PFSK-1 (cell line): ENCODE results near the gene RNPEPL1.

Experiments used
- FOXP2 ChIP-seq: optimal IDR thresholded peaks from 2 replicates; pipeline ENCODE3; 2011; ENCODE audit warnings: borderline replicate concordance, control low read depth, inconsistent platforms; ENCODE audit not compliant: insufficient read depth; ENCODE audit errors: extremely low read length, extremely low read depth
- POLR2AphosphoS5 ChIP-seq: IDR thresholded peaks from 2 replicates; pipeline ENCODE4 v1.6.1; 2012; ENCODE audit warnings: low read depth, mild to moderate bottlenecking, control low read depth, low read length, moderate library complexity
- SIN3A ChIP-seq: IDR thresholded peaks from 2 replicates; pipeline ENCODE4 v1.6.1; 2012; ENCODE audit warnings: mild to moderate bottlenecking, low read length, moderate library complexity, borderline replicate concordance; ENCODE audit not compliant: insufficient read depth
- TAF1 ChIP-seq: IDR thresholded peaks from 2 replicates; pipeline ENCODE4 v1.6.1; 2012; ENCODE audit warnings: low read length, control low read depth, borderline replicate concordance; ENCODE audit not compliant: insufficient read depth
- TF ChIP-seq, protein P1 (sequence below), 2 experiments: IDR thresholded peaks; 2 replicates each; pipeline versions ENCODE4 v1.6.1 to v1.8.0; 2011 to 2012; ENCODE audit warnings: low read depth in 2 of 2, low read length in 2 of 2, control low read depth in 1 of 2, inconsistent platforms in 1 of 2, mild to moderate bottlenecking in 1 of 2, moderate library complexity in 1 of 2; ENCODE audit not compliant: insufficient read depth in 1 of 2

The RNPEPL1 gene

DNA sequence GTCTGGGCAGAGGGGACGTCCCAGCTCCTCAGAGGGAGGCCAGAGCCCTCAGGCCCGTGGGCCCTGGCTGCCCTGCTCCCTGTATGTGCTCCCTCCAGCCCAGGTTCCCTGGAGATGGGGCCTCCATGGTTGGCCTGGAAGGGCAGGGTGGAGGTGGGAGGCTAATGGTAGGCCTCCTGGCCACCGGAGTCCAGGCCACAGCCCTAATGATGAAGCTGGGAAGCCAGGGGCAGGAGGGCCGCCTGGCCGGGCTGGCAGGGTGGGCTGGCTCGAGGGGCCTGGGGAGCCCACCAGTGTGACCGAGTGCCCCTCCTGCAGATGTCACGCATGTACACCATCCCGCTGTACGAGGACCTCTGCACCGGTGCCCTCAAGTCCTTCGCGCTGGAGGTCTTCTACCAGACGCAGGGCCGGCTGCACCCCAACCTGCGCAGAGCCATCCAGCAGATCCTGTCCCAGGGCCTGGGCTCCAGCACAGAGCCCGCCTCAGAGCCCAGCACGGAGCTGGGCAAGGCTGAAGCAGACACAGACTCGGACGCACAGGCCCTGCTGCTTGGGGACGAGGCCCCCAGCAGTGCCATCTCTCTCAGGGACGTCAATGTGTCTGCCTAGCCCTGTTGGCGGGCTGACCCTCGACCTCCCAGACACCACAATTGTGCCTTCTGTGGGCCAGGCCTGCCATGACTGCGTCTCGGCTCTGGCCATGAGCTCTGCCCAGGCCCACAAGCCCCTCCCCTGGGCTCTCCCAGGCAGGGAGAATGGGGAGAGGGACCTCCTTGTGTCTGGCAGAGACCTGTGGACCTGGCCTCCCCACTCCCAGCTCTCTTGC, 9.2 kb downstream of the RNPEPL1 start:
- TF ChIP-seq FOXP2 (no peak), SIN3A (no peak), TAF1 (no peak), POLR2AphosphoS5 (no peak)
- TF ChIP-seq, protein P1, sequence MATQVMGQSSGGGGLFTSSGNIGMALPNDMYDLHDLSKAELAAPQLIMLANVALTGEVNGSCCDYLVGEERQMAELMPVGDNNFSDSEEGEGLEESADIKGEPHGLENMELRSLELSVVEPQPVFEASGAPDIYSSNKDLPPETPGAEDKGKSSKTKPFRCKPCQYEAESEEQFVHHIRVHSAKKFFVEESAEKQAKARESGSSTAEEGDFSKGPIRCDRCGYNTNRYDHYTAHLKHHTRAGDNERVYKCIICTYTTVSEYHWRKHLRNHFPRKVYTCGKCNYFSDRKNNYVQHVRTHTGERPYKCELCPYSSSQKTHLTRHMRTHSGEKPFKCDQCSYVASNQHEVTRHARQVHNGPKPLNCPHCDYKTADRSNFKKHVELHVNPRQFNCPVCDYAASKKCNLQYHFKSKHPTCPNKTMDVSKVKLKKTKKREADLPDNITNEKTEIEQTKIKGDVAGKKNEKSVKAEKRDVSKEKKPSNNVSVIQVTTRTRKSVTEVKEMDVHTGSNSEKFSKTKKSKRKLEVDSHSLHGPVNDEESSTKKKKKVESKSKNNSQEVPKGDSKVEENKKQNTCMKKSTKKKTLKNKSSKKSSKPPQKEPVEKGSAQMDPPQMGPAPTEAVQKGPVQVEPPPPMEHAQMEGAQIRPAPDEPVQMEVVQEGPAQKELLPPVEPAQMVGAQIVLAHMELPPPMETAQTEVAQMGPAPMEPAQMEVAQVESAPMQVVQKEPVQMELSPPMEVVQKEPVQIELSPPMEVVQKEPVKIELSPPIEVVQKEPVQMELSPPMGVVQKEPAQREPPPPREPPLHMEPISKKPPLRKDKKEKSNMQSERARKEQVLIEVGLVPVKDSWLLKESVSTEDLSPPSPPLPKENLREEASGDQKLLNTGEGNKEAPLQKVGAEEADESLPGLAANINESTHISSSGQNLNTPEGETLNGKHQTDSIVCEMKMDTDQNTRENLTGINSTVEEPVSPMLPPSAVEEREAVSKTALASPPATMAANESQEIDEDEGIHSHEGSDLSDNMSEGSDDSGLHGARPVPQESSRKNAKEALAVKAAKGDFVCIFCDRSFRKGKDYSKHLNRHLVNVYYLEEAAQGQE (IDR thresholded peaks at IDR 0.05; ENCODE audit: insufficient read depth in 1 of 2, low read depth in 2 of 2, low read length in 2 of 2) = no peak

DNA sequence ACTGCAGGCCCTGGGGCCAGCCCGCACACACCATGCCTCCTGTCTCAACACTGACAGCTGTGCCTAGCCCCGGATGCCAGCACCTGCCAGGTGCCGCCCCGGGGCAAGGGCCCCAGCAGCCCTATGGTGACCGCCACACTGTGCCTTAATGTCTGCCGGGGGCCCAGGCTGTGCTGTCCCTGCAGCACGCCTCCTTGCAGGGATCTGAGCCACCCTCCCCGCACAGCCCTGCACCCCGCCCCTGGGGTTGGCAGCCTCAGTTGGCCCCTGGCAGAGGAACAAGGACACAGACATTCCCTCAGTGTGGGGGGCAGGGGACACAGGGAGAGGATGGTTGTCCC, 9.8 kb downstream of the RNPEPL1 start:
- TF ChIP-seq SIN3A = no peak
- no peak for TF ChIP-seq TAF1
- TF ChIP-seq POLR2AphosphoS5 = no peak
- TF ChIP-seq, protein P1 (IDR thresholded peaks at IDR 0.05; ENCODE audit: insufficient read depth in 1 of 2, low read depth in 2 of 2, low read length in 2 of 2) = no peak
- no peak for TF ChIP-seq FOXP2

DNA sequence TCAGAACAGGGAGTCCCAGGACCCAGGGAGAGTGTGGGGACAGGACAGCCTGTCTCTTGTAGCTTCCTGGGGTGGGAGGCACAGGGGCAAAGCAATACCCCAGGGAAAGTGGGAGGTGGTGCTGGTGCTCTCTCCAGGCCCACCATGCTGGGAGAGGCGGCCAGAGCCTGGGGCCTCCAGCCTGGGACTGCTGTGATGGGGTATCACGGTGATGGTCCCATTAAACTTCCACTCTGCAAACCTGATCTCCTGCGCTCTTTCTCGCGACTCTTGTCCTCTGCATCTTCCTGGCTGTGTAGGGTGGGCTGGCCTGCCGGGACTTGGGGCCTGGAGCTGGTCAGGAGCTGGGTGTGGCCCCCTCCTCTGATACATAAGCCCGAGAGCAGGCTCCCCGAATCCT, 10.2 kb downstream of the RNPEPL1 start:
- TF ChIP-seq POLR2AphosphoS5 = no peak
- TF ChIP-seq TAF1 = no peak
- TF ChIP-seq, protein P1 (IDR thresholded peaks at IDR 0.05; ENCODE audit: insufficient read depth in 1 of 2, low read depth in 2 of 2, low read length in 2 of 2) = no peak
- TF ChIP-seq SIN3A = no peak
- TF ChIP-seq FOXP2 = no peak

DNA sequence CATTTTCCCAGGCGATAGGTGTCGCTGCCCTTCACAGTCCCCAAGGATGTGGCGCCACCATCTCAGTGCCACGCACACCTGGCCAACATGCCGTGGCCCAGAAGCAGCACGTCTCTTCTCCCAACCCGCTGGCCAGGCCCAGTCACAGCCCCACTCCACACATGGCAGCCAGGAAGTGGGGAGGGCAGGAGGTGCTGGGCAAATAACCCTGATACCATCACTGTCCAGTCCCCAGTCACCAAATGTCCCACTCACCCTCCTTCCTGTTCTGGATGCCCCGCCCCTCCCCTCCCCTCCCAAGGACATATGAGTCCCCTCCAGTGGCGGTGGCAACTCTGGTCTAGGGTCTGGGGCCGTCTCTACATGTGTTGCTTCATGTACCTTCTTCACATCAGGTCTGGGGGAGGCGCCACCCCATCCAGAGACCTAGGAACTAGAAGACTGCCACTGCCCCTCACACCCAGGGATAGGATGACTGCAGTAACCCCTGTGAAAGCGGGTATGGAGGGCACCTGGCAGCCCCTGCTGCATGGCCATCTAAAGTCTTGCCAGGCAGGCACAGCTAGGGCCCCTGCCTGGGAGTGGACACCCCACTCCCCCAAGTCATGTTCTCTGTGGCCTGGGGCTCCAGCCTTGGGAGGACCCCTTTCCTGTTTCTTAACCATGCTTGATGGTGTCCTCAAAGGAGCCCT, 10.9 kb downstream of the RNPEPL1 start:
- TF ChIP-seq, protein P1 (IDR thresholded peaks at IDR 0.05; ENCODE audit: insufficient read depth in 1 of 2, low read depth in 2 of 2, low read length in 2 of 2) = no peak
- TF ChIP-seq FOXP2 (no peak), TAF1 (no peak), SIN3A (no peak), POLR2AphosphoS5 (no peak; the same call in 1 of the 2 replicates)
